HG02884 (cell line): Measurements from ENCODE around the gene GPR68.
"Not testable (repeated sequence)": the region's sequence is repeated elsewhere in the genome, so short reads cannot be mapped to it uniquely, and the experiment has no call there.

Experiments used
- ATAC-seq: cut with Tn5 transposase; IDR thresholded peaks from one replicate; pipeline ENCODE4 v1.9.1; 2021; ENCODE audit warnings: mild to moderate bottlenecking, moderate library complexity; ENCODE audit not compliant: unreplicated experiment

Gene GPR68

DNA sequence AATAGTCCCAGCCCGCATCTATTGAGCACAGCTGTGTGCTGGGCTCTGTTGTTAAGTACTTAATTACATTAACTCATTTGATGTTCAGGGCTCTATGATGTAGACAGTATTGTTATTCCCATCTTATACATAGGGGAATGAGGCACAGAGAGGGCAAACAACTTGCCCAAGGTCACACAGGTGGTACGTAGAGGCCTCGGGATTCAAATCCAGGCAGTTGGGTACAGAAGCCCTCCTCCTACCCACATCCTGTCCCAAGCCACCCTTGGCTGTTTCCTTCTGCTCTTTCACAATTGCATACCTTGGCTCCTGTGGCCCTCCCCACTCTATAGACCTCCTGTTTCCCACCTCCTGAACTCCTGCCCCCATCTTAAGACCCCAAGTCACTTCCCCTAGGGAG, 10.0 kb upstream of the GPR68 start:
- no peak for ATAC-seq

- no peak for ATAC-seq
Observed at GRCh38 chr14:91253795-91254323, 9.4 kb upstream of the GPR68 start.

GRCh38 chr14:91252871-91253794, 8.6 kb upstream of the GPR68 start:
- ATAC-seq = no peak

DNA sequence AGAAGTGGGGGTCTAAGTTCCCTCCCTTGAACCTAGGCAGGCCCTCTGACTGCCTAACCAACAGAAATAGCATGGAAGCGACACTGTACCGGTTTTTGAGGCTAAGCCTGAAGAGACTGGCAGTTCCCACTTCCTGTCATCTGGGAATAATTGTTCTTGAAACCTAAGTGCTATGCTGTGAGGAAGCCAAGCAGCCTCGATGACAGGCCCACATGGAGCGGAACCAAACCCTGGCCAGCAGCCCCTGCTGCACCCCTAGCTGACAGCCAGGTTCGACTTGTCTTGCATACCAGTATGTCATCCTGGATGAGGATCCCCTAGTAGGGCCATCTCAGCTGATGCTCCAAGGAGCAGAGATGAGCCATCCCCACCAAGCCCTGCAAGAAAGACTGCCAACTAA, 6.4 kb upstream of the GPR68 start:
- ATAC-seq = no peak

- peak; percentile 79 for ATAC-seq
Observed at GRCh38 chr14:91249841-91250616, 5.5 kb upstream of the GPR68 start.

- ATAC-seq = no peak
Observed at GRCh38 chr14:91246051-91246852, 1.7 kb upstream of the GPR68 start.

- ATAC-seq = not testable (repeated sequence)
Observed at GRCh38 chr14:91245616-91246015, 1.1 kb upstream of the GPR68 start.

DNA sequence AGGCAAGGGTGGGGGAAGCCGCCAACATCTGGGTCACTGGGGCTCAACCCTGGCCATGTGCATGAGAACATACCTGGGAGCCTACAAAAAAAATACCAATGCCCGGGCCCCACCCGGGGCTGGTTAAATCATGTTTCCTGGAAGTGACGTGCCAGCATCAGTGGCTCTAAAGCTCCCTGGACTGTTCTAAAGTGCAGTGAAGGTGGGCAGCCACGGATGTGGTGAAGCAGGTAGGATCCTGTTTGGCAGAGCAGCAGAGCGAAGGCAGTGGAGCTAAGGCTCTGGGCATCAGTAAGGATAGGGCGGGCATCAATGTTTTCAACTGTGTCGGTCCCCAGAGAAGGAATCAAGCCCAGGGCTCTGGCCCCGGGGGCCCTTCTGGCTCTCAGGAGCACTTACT, 525 bp upstream of the GPR68 start:
- ATAC-seq = no peak

- no peak for ATAC-seq
Observed at GRCh38 chr14:91243074-91243471, 1.4 kb downstream of the GPR68 start.

GRCh38 chr14:91242635-91243034, 1.9 kb downstream of the GPR68 start:
- no peak for ATAC-seq

DNA sequence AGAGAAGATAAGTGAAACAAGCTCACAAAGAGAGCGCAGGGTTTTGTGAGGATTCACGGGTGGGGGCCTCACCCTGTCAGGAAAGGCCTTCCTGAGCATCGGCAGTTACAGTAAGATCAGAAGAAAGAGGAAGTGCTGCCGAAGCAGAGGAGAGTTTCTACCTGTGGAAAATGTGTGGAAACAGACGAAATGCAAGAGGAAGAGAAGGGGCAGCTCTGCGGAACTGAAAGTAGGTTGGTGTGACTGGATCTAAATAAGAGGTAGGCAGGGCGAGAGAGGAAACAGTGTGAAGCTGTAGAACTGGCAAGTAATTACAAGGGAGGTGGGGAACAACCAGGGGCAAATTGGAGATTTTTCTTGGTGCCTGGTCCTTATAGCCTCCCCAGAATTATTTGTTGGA, 2.6 kb downstream of the GPR68 start:
- ATAC-seq = no peak

GRCh38 chr14:91238661-91239060, 5.8 kb downstream of the GPR68 start:
- ATAC-seq = no peak

- no peak for ATAC-seq
Observed at GRCh38 chr14:91238085-91238484, 6.4 kb downstream of the GPR68 start.

- ATAC-seq = no peak
Observed at GRCh38 chr14:91237219-91237618, 7.3 kb downstream of the GPR68 start.

DNA sequence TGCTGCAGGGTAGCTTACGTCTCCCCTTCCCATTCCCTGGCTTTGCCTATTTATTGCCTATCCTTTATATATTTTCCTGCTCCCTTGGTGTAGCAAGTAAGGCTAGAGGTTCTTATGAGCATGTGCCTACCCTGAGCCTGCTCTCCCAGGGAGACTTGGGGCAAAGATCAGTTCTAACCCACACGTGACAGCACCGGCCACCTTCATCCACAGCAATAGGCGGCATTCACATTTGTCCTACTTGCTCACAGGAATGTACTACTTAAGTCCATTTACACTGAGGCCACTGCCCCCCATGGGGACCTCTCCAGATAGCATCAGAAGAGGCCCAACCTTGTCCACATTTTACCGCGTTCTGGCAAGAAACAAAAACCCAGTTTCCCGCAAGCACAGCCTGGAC, 8.7 kb downstream of the GPR68 start:
- no peak for ATAC-seq

DNA sequence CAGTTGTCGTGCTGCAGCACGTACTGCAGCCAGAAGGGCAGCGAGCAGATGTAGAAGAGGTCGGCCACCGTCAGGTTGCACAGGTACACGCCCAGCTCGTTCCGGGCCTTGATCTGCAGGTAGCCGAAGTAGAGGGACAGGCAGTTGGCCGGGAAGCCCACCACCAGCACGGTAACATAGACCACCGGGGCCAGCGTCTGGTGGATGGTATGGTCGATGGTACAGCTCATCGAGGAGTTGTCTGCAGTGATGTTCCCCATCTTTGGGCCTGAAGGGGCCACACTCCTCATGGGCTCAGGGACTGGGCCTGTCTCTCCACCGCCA, 9.8 kb downstream of the GPR68 start:
- no peak for ATAC-seq

DNA sequence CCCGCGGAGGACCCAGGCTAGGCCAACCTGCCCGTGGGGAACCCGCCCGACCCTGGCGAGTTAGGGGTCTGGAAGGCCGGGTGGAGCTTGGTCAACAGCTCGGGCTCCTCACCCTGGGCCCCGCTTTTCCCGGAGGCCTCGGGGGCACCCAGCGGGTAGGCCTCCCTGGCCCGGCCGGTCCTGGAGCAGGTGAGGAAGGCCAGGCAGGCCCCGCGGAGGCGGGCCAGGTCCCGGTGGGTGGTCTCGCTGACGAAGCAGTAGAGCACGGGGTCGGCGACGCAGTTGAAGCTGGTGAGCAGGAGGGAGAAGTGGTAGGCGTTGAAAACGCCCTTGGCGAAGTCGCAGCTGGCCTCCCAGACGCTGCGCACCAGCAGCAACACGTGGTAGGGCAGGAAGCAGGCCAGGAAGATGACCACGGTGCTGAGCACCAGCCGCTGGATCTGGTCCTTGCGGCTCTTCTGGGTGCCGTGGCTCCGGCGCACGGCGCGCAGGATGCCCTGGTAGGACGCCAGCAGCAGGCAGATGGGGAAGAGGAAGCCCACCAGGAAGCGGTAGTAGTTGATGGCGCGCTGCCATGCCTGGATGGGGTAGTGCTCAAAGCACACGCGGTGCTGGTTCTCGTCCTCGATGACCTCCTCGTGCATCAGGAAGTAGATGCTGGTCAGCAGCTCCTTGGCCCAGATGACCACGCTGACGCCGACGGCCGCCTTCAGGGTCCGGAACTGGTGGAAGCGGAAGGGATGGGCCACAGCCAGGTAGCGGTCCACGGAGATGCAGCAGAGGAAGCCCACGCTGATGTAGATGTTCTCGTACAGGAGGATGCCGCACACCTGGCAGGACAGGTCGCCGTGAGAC, 10.3 kb downstream of the GPR68 start:
- ATAC-seq = no peak

- no peak for ATAC-seq
Observed at GRCh38 chr14:91232603-91233002, 11.9 kb downstream of the GPR68 start.

DNA sequence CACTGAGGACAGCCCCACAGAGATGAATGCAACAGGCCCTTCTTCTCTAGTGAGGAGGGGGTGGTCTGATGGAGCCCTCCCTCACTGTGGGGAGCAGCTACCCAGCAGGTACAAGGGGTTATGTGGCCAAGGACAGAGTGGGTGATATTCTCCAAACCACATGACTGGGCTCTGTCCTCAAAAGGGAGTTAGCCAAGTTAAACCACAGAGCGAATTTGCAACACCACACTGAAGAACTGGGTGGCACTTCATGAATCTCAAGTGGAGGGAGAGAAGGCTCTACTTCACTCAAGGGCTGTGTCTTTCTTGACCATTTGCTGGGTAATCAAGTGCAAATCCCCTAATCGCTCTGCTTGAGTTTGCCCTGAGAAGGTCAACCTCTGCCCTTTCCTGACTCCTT, 12.5 kb downstream of the GPR68 start:
- no peak for ATAC-seq

DNA sequence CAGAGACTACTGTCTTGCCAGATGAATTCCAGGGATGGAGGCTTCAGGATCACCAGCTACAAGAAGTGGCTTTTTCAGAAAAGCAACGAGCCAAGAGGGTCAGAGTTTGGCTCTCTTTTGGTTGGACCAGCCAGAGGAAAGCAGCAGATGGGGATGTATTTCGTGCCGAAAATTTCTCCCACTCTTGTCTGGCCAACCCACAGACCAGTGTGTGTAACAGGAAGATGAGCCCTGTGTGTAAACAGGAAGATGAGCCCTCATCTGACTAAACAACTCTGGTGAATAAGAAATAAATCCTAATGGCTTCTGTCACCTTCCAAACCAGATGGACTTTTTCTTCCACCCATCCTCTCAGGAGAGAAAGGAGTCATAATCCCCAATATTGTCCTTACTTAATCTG, 13.1 kb downstream of the GPR68 start:
- ATAC-seq = no peak
